HCT116 (cell line): ENCODE measurements around the gene HMGN3. TPM values are rescaled to one million over a fixed set of nuclear protein-coding genes. Genes with fewer than 3 reads are reported as not detected.
A peak's percentile ranks its signal among the peaks of the same experiment; 100 is the strongest.
"Not testable (repeated sequence)": the region's sequence is repeated elsewhere in the genome, so short reads cannot be mapped to it uniquely, and the experiment has no call there.

ENCODE experiments used
- ATAC-seq: fragments of 200-7000 bp; cut with Tn5 transposase; 2 replicates; pipeline ENCODE4 v1.9.1; 2020; ENCODE audit warnings: mild to moderate bottlenecking, moderate library complexity
- BruUV-seq: library from RNA; stranded (reverse); fragments of 400-500 nt; replicated peaks from 2 replicates; lab custom pipeline; 2021; lab: Mats Ljungman, UMichigan
- CTCF ChIA-PET: fragments of 300-600 bp; sonication (Branson Sonifier 250); formaldehyde crosslinking; loops from one replicate; lab custom pipeline; 2021; ENCODE audit warnings: antibody characterized with exemption; lab: Charles Lee
- POLR2A ChIA-PET: fragments of 300-600, 350-600 bp; sonication (Branson Sonifier 250); formaldehyde crosslinking; loops from one replicate; lab custom pipeline; 2021; ENCODE audit warnings: antibody characterized with exemption; lab: Charles Lee
- RAD21 ChIA-PET, 2 experiments: fragments of 300-600 bp; sonication (Branson Sonifier 250); formaldehyde crosslinking; loops; one replicate each; lab custom pipeline; 2023; ENCODE audit warnings: low total read pairs in 2 of 2; ENCODE audit not compliant: uncharacterized antibody in 2 of 2, unreplicated experiment in 2 of 2, low non-redundant PET in 1 of 2; lab: Charles Lee
- DNase-seq: peaks from one replicate; pipeline ENCODE4 v3.0.0-alpha.2; 2010; ENCODE audit warnings: low read depth, low spot score
- H2AFZ ChIP-seq: fragments of 200-600 bp; shearing (Covaris generic), sonication (generic); 2 replicates; pipeline ENCODE4 v1.6.1; 2017; ENCODE audit warnings: low read depth, mixed run types, mixed read lengths, antibody characterized with exemption, low read length; ENCODE audit not compliant: poor library complexity, severe bottlenecking
- H3K27ac ChIP-seq: 2 replicates; pipeline ENCODE4 v1.5.1; 2012; ENCODE audit warnings: low read depth, low read length
- H3K27me3 ChIP-seq: fragments of 200-600 bp; sonication (generic); 2 replicates; pipeline ENCODE4 v1.6.1; 2016; ENCODE audit warnings: mixed run types, low read length, mixed read lengths; ENCODE audit not compliant: insufficient read depth
- H3K36me3 ChIP-seq, 2 experiments: fragments of 200-500 bp in 1 of 2; fragments of 200-600 bp in 1 of 2; sonication (Bioruptor generic) in 1 of 2; sonication (generic) in 1 of 2; 2 replicates each; pipeline versions ENCODE4 v1.5.1 to v1.6.1; 2014 to 2016; ENCODE audit warnings: low read length in 2 of 2, inconsistent platforms in 1 of 2, mixed read lengths in 1 of 2, mixed run types in 1 of 2; ENCODE audit not compliant: insufficient read depth in 2 of 2, control insufficient read depth in 1 of 2
- H3K4me1 ChIP-seq, 2 experiments: fragments of 200-600 bp in 1 of 2; sonication (generic) in 1 of 2; 2 replicates each; pipeline versions ENCODE4 v1.5.1 to v1.6.1; 2012 to 2017; ENCODE audit warnings: low read length in 2 of 2, inconsistent platforms in 1 of 2, mild to moderate bottlenecking in 1 of 2, mixed read lengths in 1 of 2, mixed run types in 1 of 2, moderate library complexity in 1 of 2; ENCODE audit not compliant: insufficient read depth in 2 of 2, control insufficient read depth in 1 of 2
- H3K4me2 ChIP-seq: fragments of 200-600 bp; sonication (generic); 2 replicates; pipeline ENCODE4 v1.6.1; 2017; ENCODE audit warnings: mixed run types, low read length, mixed read lengths
- H3K4me3 ChIP-seq, 2 experiments: fragments of 200-600 bp in 1 of 2; sonication (generic) in 1 of 2; replicated peaks in 1 of 2; 2 replicates each; pipeline ENCODE4 v1.5.1; 2011 to 2016; ENCODE audit warnings: low read length in 2 of 2, control low read depth in 1 of 2, low read depth in 1 of 2, mild to moderate bottlenecking in 1 of 2, mixed read lengths in 1 of 2, mixed run types in 1 of 2
- H3K79me2 ChIP-seq: fragments of 200-600 bp; sonication (generic); 2 replicates; pipeline ENCODE4 v1.6.1; 2017; ENCODE audit warnings: mild to moderate bottlenecking, mixed run types, low read length, moderate library complexity, mixed read lengths; ENCODE audit not compliant: insufficient read depth
- H3K9ac ChIP-seq: fragments of 200-600 bp; sonication (generic); 2 replicates; pipeline ENCODE4 v1.6.1; 2016; ENCODE audit warnings: low read length, mixed read lengths
- H3K9me2 ChIP-seq: fragments of 200-600 bp; sonication (generic), shearing (Covaris generic); 2 replicates; pipeline ENCODE4 v1.6.1; 2017; ENCODE audit warnings: mixed run types, mild to moderate bottlenecking, moderate library complexity; ENCODE audit not compliant: insufficient read depth
- H3K9me3 ChIP-seq, 2 experiments: fragments of 200-500 bp in 1 of 2; fragments of 200-600 bp in 1 of 2; sonication (Bioruptor generic) in 1 of 2; sonication (generic) in 1 of 2; 2 replicates each; pipeline ENCODE4 v1.6.1; 2014 to 2017; ENCODE audit warnings: low read length in 2 of 2, mixed read lengths in 2 of 2, inconsistent platforms in 1 of 2, low read depth in 1 of 2, mild to moderate bottlenecking in 1 of 2, mixed run types in 1 of 2, moderate library complexity in 1 of 2; ENCODE audit not compliant: control insufficient read depth in 1 of 2, insufficient read depth in 1 of 2
- H4K20me1 ChIP-seq: fragments of 200-600 bp; sonication (generic), shearing (Covaris generic); 2 replicates; pipeline ENCODE4 v1.6.1; 2017; ENCODE audit warnings: mixed run types, mild to moderate bottlenecking, moderate library complexity; ENCODE audit not compliant: insufficient read depth
- FOSL1 ChIP-seq: IDR thresholded peaks from 2 replicates; pipeline ENCODE4 v1.6.1; 2012; ENCODE audit warnings: low read depth
- SIN3A ChIP-seq: IDR thresholded peaks from 2 replicates; pipeline ENCODE4 v1.6.1; 2012; ENCODE audit warnings: low read depth
- SP1 ChIP-seq: IDR thresholded peaks from 2 replicates; pipeline ENCODE4 v1.6.1; 2012; ENCODE audit warnings: low read depth
- YY1 ChIP-seq: IDR thresholded peaks from 2 replicates; pipeline ENCODE4 v1.6.1; 2011; ENCODE audit warnings: low read length, low read depth, moderate library complexity, mild to moderate bottlenecking; ENCODE audit not compliant: insufficient replicate concordance; ENCODE audit errors: extremely low read depth
- intact Hi-C: fragments of 100-400 bp; cut with micrococcal nuclease; formaldehyde crosslinking; loops from 2 replicates; pipeline ENCODE4 v1.10.0; 2022
- total RNA-seq: library from RNA; stranded (reverse); gene quantifications from one replicate; pipeline ENCODE4 v1.2.1, GENCODE V29; 2021; ENCODE audit not compliant: unreplicated experiment
- TF ChIP-seq, protein P1 (sequence below): IDR thresholded peaks from 2 replicates; pipeline ENCODE4 v1.6.1; 2012

HMGN3 gene
- total RNA-seq, 1 experiment from 2014 or later, result 60.5 TPM

DNA sequence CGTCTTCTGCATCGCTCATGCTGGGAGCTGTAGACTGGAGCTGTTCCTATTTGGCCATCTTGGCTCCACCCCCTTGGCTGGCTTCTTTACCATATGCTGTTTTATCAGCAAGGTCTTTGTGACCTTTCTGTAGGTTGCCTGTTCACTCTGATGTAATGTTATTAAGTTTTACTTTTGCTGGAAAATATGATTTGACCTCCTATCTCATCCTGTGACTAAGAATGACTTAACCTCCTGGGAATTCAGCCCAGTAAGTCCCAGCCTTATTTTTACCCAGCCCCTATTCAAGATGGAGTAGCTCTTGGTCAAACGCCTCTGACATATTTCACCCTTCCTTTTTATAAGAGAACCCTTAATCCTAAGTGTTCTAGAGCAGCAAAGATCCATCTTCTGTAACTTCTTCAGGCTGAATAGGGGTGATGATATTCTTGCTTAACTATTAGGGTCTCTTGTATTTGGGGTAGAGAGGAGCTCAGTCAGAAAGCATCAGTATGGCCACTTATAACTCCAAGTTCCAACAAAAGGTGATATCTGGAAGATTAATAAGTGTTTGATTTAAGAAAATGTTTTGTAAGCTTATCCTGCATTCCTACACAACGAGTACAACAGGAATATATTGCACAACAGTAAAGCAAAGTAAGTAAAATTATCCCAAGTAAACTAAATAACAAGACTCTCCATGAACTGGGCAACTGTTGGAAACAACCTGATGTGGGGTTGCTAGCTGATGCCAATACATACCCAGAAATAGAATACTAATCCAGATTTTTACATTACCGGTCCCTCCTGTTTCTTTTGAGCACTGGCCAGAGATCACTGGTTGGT is 23.1 kb upstream of the HMGN3 start:
- no peak overlapping the region for H3K4me2 ChIP-seq
- H3K9me3 ChIP-seq, result no peaks in the 10 kb centered on the region
- H3K9me2 ChIP-seq, result no peaks in the 10 kb centered on the region
- ChIA-PET RAD21 (no interaction called here), CTCF (no interaction called here)
- no peak for DNase-seq
- H3K27ac ChIP-seq, result no peak overlapping the region
- no peak overlapping the region for H3K4me3 ChIP-seq
- intact Hi-C loops, result no loop called here
- H3K27me3 ChIP-seq, result no peaks in the 10 kb centered on the region
- BruUV-seq, result no TSS peak
- H2AFZ ChIP-seq, result peak overlapping the region; percentile 74
- no peaks in the 10 kb centered on the region for H3K79me2 ChIP-seq
- TF ChIP-seq SIN3A (no peak), SP1 (0 out of 2 replicates have a peak, but pooled peaks have one; percentile 10), YY1 (no peak), FOSL1 (peak; percentile 52)
- TF ChIP-seq, protein P1, sequence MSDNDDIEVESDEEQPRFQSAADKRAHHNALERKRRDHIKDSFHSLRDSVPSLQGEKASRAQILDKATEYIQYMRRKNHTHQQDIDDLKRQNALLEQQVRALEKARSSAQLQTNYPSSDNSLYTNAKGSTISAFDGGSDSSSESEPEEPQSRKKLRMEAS, result no peak
- TF ChIP-seq, all 23 proteins: peak for 2
- Histone ChIP-seq H4K20me1 (no peaks in the 10 kb centered on the region), H3K9ac (no peak overlapping the region), H3K36me3 (no peaks in the 10 kb centered on the region), H3K4me1 (no peaks in the 10 kb centered on the region)
- POLR2A ChIA-PET, result no interaction called here
- no peak for ATAC-seq

- BruUV-seq, H3K9ac ChIP-seq, H3K9me2 ChIP-seq, H3K36me3 ChIP-seq, H3K4me3 ChIP-seq, H3K4me1 ChIP-seq, RAD21 ChIA-PET, DNase-seq, H4K20me1 ChIP-seq, POLR2A ChIA-PET, H2AFZ ChIP-seq, H3K27me3 ChIP-seq, H3K4me2 ChIP-seq, H3K79me2 ChIP-seq, intact Hi-C loops, CTCF ChIA-PET, H3K27ac ChIP-seq, H3K9me3 ChIP-seq, ATAC-seq: not testable (repeated sequence)
Observed at GRCh38 chr6:79256770-79257169, 22.3 kb upstream of the HMGN3 start.

DNA sequence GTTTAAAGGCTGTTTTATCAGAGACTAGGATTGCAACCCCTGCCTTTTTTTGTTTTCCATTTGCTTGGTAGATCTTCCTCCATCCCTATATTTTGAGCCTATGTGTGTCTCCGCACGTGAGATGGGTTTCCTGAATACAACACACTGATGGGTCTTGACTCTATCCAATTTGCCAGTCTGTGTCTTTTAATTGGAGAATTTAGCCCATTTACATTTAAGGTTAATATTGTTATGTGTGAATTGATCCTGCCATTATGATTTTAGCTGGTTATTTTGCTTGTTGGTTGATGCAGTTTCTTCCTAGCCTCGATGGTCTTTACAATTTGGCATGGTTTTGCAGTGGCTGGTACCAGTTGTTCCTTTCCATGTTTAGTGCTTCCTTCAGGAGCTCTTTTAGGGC is 20.6 kb upstream of the HMGN3 start:
- H3K79me2 ChIP-seq, intact Hi-C loops, H3K27ac ChIP-seq, H2AFZ ChIP-seq, ATAC-seq, H3K9me3 ChIP-seq, H3K4me2 ChIP-seq, H3K4me1 ChIP-seq, H3K4me3 ChIP-seq, H3K9me2 ChIP-seq, H3K27me3 ChIP-seq, POLR2A ChIA-PET, CTCF ChIA-PET, BruUV-seq, DNase-seq, H3K36me3 ChIP-seq, RAD21 ChIA-PET, H4K20me1 ChIP-seq, H3K9ac ChIP-seq: not testable (repeated sequence)
